Trophoblast cell (in vitro differentiated cells and primary cell): ENCODE data around the gene FBXO31.

ENCODE experiments used
- DNase-seq, 2 donors: peaks; one replicate each; pipeline ENCODE4 v3.0.0-alpha.2; 2016
- H2AFZ ChIP-seq: 2 replicates; pipeline ENCODE4 v1.6.1; 2013; ENCODE audit warnings: low read length, moderate library complexity, mild to moderate bottlenecking; ENCODE audit not compliant: insufficient read depth, poor library complexity
- H2AK5ac ChIP-seq: 2 replicates; pipeline ENCODE4 v1.6.1; 2013; ENCODE audit warnings: mild to moderate bottlenecking, low read length
- H2BK120ac ChIP-seq: 2 replicates; pipeline ENCODE4 v1.6.1; 2013; ENCODE audit warnings: low read length, mild to moderate bottlenecking, moderate library complexity; ENCODE audit not compliant: insufficient read depth, poor library complexity
- H2BK12ac ChIP-seq: 2 replicates; pipeline ENCODE4 v1.6.1; 2013; ENCODE audit warnings: mild to moderate bottlenecking, low read length, moderate library complexity
- H2BK5ac ChIP-seq: 2 replicates; pipeline ENCODE4 v1.6.1; 2013; ENCODE audit warnings: low read length, low read depth, moderate library complexity, mild to moderate bottlenecking; ENCODE audit not compliant: poor library complexity
- H3K14ac ChIP-seq: 2 replicates; pipeline ENCODE4 v1.6.1; 2013; ENCODE audit warnings: mild to moderate bottlenecking, low read length
- H3K18ac ChIP-seq: 2 replicates; pipeline ENCODE4 v1.6.1; 2013; ENCODE audit warnings: mild to moderate bottlenecking, low read length
- H3K23ac ChIP-seq: 2 replicates; pipeline ENCODE4 v1.6.1; 2013; ENCODE audit warnings: low read length
- H3K27ac ChIP-seq: 2 replicates; pipeline ENCODE4 v1.5.1; 2013; ENCODE audit warnings: low read depth, mild to moderate bottlenecking, inconsistent platforms, low read length, moderate library complexity
- H3K27me3 ChIP-seq: 2 replicates; pipeline ENCODE4 v1.6.1; 2013; ENCODE audit warnings: inconsistent platforms, mild to moderate bottlenecking, low read length, moderate library complexity; ENCODE audit not compliant: insufficient read depth
- H3K36me3 ChIP-seq, 2 experiments: 1 replicate in 1 of 2; 2 replicates in 1 of 2; pipeline ENCODE4 v1.6.1; 2013; ENCODE audit warnings: low read length in 2 of 2, mild to moderate bottlenecking in 2 of 2, moderate library complexity in 1 of 2; ENCODE audit not compliant: insufficient read depth in 2 of 2, control insufficient read depth in 1 of 2
- H3K4ac ChIP-seq: 2 replicates; pipeline ENCODE4 v1.6.1; 2013; ENCODE audit warnings: low read depth, mild to moderate bottlenecking, low read length, moderate library complexity
- H3K4me1 ChIP-seq, 2 experiments: 1 replicate in 1 of 2; 2 replicates in 1 of 2; pipeline ENCODE4 v1.6.1; 2013; ENCODE audit warnings: low read length in 2 of 2, mild to moderate bottlenecking in 2 of 2, moderate library complexity in 1 of 2; ENCODE audit not compliant: insufficient read depth in 2 of 2, control insufficient read depth in 1 of 2
- H3K4me2 ChIP-seq: 2 replicates; pipeline ENCODE4 v1.6.1; 2013; ENCODE audit warnings: inconsistent platforms, mild to moderate bottlenecking, low read length, moderate library complexity
- H3K4me3 ChIP-seq: 2 replicates; pipeline ENCODE4 v1.5.1; 2013; ENCODE audit warnings: mild to moderate bottlenecking, low read depth, low read length, inconsistent platforms
- H3K79me1 ChIP-seq: one replicate; pipeline ENCODE4 v1.6.1; 2013; ENCODE audit warnings: low read length
- H3K79me2 ChIP-seq: 2 replicates; pipeline ENCODE4 v1.6.1; 2013; ENCODE audit warnings: low read length, mild to moderate bottlenecking; ENCODE audit not compliant: control insufficient read depth, insufficient read depth, poor library complexity
- H3K9ac ChIP-seq: 2 replicates; pipeline ENCODE4 v1.6.1; 2013; ENCODE audit warnings: mild to moderate bottlenecking, low read length
- H3K9me3 ChIP-seq: 2 replicates; pipeline ENCODE4 v1.6.1; 2013; ENCODE audit warnings: low read depth, mild to moderate bottlenecking, control low read depth, inconsistent platforms, low read length; ENCODE audit not compliant: insufficient read depth
- H4K12ac ChIP-seq: 2 replicates; pipeline ENCODE4 v1.6.1; 2013; ENCODE audit warnings: low read depth, mild to moderate bottlenecking, low read length, moderate library complexity
- H4K8ac ChIP-seq: 2 replicates; pipeline ENCODE4 v1.6.1; 2013; ENCODE audit warnings: low read depth, mild to moderate bottlenecking, low read length, moderate library complexity
- H4K91ac ChIP-seq: one replicate; pipeline ENCODE4 v1.6.1; 2013; ENCODE audit warnings: low read depth, mild to moderate bottlenecking, low read length, moderate library complexity
- WGBS: extraction: QIAGEN DNeasy Blood & Tissue Kit; methylation state at CpG from one replicate; pipeline ENCODE4 v1.1.7; 2013; ENCODE audit warnings: missing lambda C conversion rate; ENCODE audit not compliant: insufficient read length, insufficient coverage; ENCODE audit errors: extremely low coverage; 5-methylcytosine and 5-hydroxymethylcytosine counted together

FBXO31 gene

GRCh38 chr16:87312008-87312407 lies 71.6 kb downstream of the FBXO31 start:
- Histone ChIP-seq H3K4me1 (no peaks in the 10 kb centered on the region), H3K9ac (no peak overlapping the region), H3K9me3 (peaks cover 2% of the 10 kb centered on the region), H2AFZ (no peak overlapping the region), H4K91ac (no peak overlapping the region), H4K12ac (no peak overlapping the region), H4K8ac (no peak overlapping the region), H2BK12ac (no peak overlapping the region), H3K4me2 (no peak overlapping the region), H3K79me2 (peaks cover 1% of the 10 kb centered on the region), H3K27ac (no peak overlapping the region), H3K18ac (no peak overlapping the region), H3K79me1 (peaks cover 2% of the 10 kb centered on the region), H3K23ac (no peak overlapping the region), H3K4me3 (no peak overlapping the region), H2BK120ac (no peak overlapping the region), H3K27me3 (no peaks in the 10 kb centered on the region), H2AK5ac (no peak overlapping the region), H3K36me3 (no peaks in the 10 kb centered on the region), H3K4ac (no peak overlapping the region), H2BK5ac (no peak overlapping the region), H3K14ac (no peak overlapping the region)
- DNase-seq = no peak
- no CpG with 5 or more reads among the region's 7 CpGs for WGBS

GRCh38 chr16:87311387-87311786 lies 72.2 kb downstream of the FBXO31 start:
- no peak overlapping the region for H3K4me3 ChIP-seq
- no peak overlapping the region for H2AFZ ChIP-seq
- H2BK12ac ChIP-seq = no peak overlapping the region
- no peaks in the 10 kb centered on the region for H3K4me1 ChIP-seq
- no peak overlapping the region for H4K8ac ChIP-seq
- H3K18ac ChIP-seq = no peak overlapping the region
- no peak overlapping the region for H4K91ac ChIP-seq
- H3K79me1 ChIP-seq = no peaks in the 10 kb centered on the region
- no peak overlapping the region for H3K4ac ChIP-seq
- no peak overlapping the region for H3K14ac ChIP-seq
- H3K4me2 ChIP-seq = no peak overlapping the region
- H3K36me3 ChIP-seq = no peaks in the 10 kb centered on the region
- no peak overlapping the region for H2AK5ac ChIP-seq
- H3K27ac ChIP-seq = no peak overlapping the region
- H3K9me3 ChIP-seq = peaks cover 2% of the 10 kb centered on the region
- WGBS = no CpG with 5 or more reads among the region's 5 CpGs
- peak overlapping the region; percentile 39 for H3K9ac ChIP-seq
- DNase-seq = no peak
- no peak overlapping the region for H4K12ac ChIP-seq
- H3K27me3 ChIP-seq = no peaks in the 10 kb centered on the region
- no peak overlapping the region for H3K23ac ChIP-seq
- H2BK5ac ChIP-seq = no peak overlapping the region
- H2BK120ac ChIP-seq = no peak overlapping the region
- no peaks in the 10 kb centered on the region for H3K79me2 ChIP-seq

- H4K91ac ChIP-seq = no peak overlapping the region
- H2AFZ ChIP-seq = no peak overlapping the region
- no peak overlapping the region for H3K18ac ChIP-seq
- peaks cover 0 to 2% of the 10 kb centered on the region in 2 experiments for H3K4me1 ChIP-seq
- no peak overlapping the region for H3K4ac ChIP-seq
- H4K8ac ChIP-seq = no peak overlapping the region
- H3K14ac ChIP-seq = no peak overlapping the region
- no peaks in the 10 kb centered on the region for H3K79me2 ChIP-seq
- H3K36me3 ChIP-seq = no peaks in the 10 kb centered on the region
- H3K27me3 ChIP-seq = no peaks in the 10 kb centered on the region
- no peak overlapping the region for H3K4me2 ChIP-seq
- no CpG with 5 or more reads among the region's 7 CpGs for WGBS
- no peaks in the 10 kb centered on the region for H3K79me1 ChIP-seq
- no peak for DNase-seq
- H2AK5ac ChIP-seq = no peak overlapping the region
- H3K9ac ChIP-seq = no peak overlapping the region
- no peak overlapping the region for H2BK120ac ChIP-seq
- H3K9me3 ChIP-seq = peaks cover 2% of the 10 kb centered on the region
- no peak overlapping the region for H3K23ac ChIP-seq
- H3K27ac ChIP-seq = no peak overlapping the region
- no peak overlapping the region for H2BK12ac ChIP-seq
- H4K12ac ChIP-seq = no peak overlapping the region
- H3K4me3 ChIP-seq = no peak overlapping the region
- H2BK5ac ChIP-seq = no peak overlapping the region
These were observed 73.0 kb downstream of the FBXO31 start for GRCh38 chr16:87310610-87311009.

GRCh38 chr16:87309620-87310525 lies 73.7 kb downstream of the FBXO31 start:
- H3K14ac ChIP-seq = no peak overlapping the region
- H2AFZ ChIP-seq = no peak overlapping the region
- DNase-seq = no peak
- peaks cover 2% of the 10 kb centered on the region for H3K9me3 ChIP-seq
- no peak overlapping the region for H3K4me3 ChIP-seq
- no peak overlapping the region for H2BK120ac ChIP-seq
- no peak overlapping the region for H2BK5ac ChIP-seq
- WGBS = no CpG with 5 or more reads among the region's 5 CpGs
- no peaks in the 10 kb centered on the region for H3K79me2 ChIP-seq
- no peaks in the 10 kb centered on the region for H3K79me1 ChIP-seq
- no peak overlapping the region for H3K9ac ChIP-seq
- no peak overlapping the region for H4K12ac ChIP-seq
- no peak overlapping the region for H3K27ac ChIP-seq
- no peaks in the 10 kb centered on the region for H3K27me3 ChIP-seq
- H3K4me2 ChIP-seq = no peak overlapping the region
- no peak overlapping the region for H2BK12ac ChIP-seq
- peaks cover 0 to 3% of the 10 kb centered on the region in 2 experiments for H3K4me1 ChIP-seq
- H2AK5ac ChIP-seq = no peak overlapping the region
- no peak overlapping the region for H4K91ac ChIP-seq
- H3K4ac ChIP-seq = no peak overlapping the region
- no peak overlapping the region for H3K18ac ChIP-seq
- H3K23ac ChIP-seq = no peak overlapping the region
- no peak overlapping the region for H4K8ac ChIP-seq
- H3K36me3 ChIP-seq = no peaks in the 10 kb centered on the region
